ENCODE measurements around the gene EPG5. TPM values are rescaled to one million over a fixed set of nuclear protein-coding genes. Genes with fewer than 3 reads are reported as not detected.
"Not testable (repeated sequence)": the region's sequence is repeated elsewhere in the genome, so short reads cannot be mapped to it uniquely, and the experiment has no call there.

EPG5 gene
- total RNA-seq, 4 donors from 2014 or later: 24.3 to 42.2 (median 35.6) TPM

GRCh38 chr18:45830917-45831316, 136.2 kb downstream of the EPG5 start:
- TF ChIP-seq CTCF (IDR thresholded peaks at IDR 0.05): no peak
- no peak for TF ChIP-seq POLR2A (IDR thresholded peaks at IDR 0.05)
- no peak for TF ChIP-seq POLR2AphosphoS5 (IDR thresholded peaks at IDR 0.05)
- no peak for TF ChIP-seq EP300 (IDR thresholded peaks at IDR 0.05; ENCODE audit: low read depth)
- peaks cover 21% of the 10 kb centered on the region for H3K27me3 ChIP-seq
- no peaks in the 10 kb centered on the region for H3K36me3 ChIP-seq
- H3K4me3 ChIP-seq: no peak overlapping the region
- no peak overlapping the region for H3K27ac ChIP-seq
- H3K9me3 ChIP-seq: no peaks in the 10 kb centered on the region
- 43 to 86% methylated on average over 3 to 7 of the region's 7 CpGs for WGBS, 2 donors (ENCODE audit: low coverage in 1 of 2)
- in situ Hi-C loops (cut with MboI; ENCODE audit: low pct_ligation_motif_present in 1 of 4, low pct_unique_long_range_greater_than_20kb in 1 of 4, low sequenced_read_pairs in 3 of 4): no loop called here
- intact Hi-C loops (cut with DNase I; ENCODE audit: low total_unique reads): no loop called here
- DNase-seq: no peak
- H3K4me1 ChIP-seq: peaks cover 0 to 22% (median 8%) of the 10 kb centered on the region in 4 donors

- in situ Hi-C loops (cut with MboI; ENCODE audit: low pct_ligation_motif_present in 1 of 4, low pct_unique_long_range_greater_than_20kb in 1 of 4, low sequenced_read_pairs in 3 of 4) (no loop called here), intact Hi-C loops (cut with DNase I; ENCODE audit: low total_unique reads) (no loop called here)
- DNase-seq: no peak
- Histone ChIP-seq H3K27me3 (peaks cover 11% of the 10 kb centered on the region), H3K9me3 (no peaks in the 10 kb centered on the region), H3K36me3 (no peaks in the 10 kb centered on the region), H3K27ac (no peak overlapping the region), H3K4me3 (no peak overlapping the region), H3K4me1 (peaks cover 0 to 22% (median 8%) of the 10 kb centered on the region in 4 donors)
- TF ChIP-seq EP300 (IDR thresholded peaks at IDR 0.05; ENCODE audit: low read depth) (no peak), POLR2AphosphoS5 (IDR thresholded peaks at IDR 0.05) (no peak), CTCF (IDR thresholded peaks at IDR 0.05) (no peak), POLR2A (IDR thresholded peaks at IDR 0.05) (no peak)
- 81 to 90% methylated on average over 2 to 9 of the region's 9 CpGs for WGBS, 2 donors (ENCODE audit: low coverage in 1 of 2)
These were observed 137.3 kb downstream of the EPG5 start for GRCh38 chr18:45829855-45830254.

- peaks cover 0 to 22% (median 8%) of the 10 kb centered on the region in 4 donors for H3K4me1 ChIP-seq
- in situ Hi-C loops (cut with MboI; ENCODE audit: low pct_ligation_motif_present in 1 of 4, low pct_unique_long_range_greater_than_20kb in 1 of 4, low sequenced_read_pairs in 3 of 4): no loop called here
- intact Hi-C loops (cut with DNase I; ENCODE audit: low total_unique reads): no loop called here
- WGBS, 2 donors (ENCODE audit: low coverage in 1 of 2): 20 to 43% methylated on average over 1 to 8 of the region's 9 CpGs
- no peaks in the 10 kb centered on the region for H3K9me3 ChIP-seq
- H3K4me3 ChIP-seq: no peak overlapping the region
- no peak for DNase-seq
- TF ChIP-seq EP300 (IDR thresholded peaks at IDR 0.05; ENCODE audit: low read depth): no peak
- no peak for TF ChIP-seq CTCF (IDR thresholded peaks at IDR 0.05)
- TF ChIP-seq POLR2AphosphoS5 (IDR thresholded peaks at IDR 0.05): no peak
- TF ChIP-seq POLR2A (IDR thresholded peaks at IDR 0.05): no peak
- no peaks in the 10 kb centered on the region for H3K36me3 ChIP-seq
- peaks cover 10% of the 10 kb centered on the region for H3K27me3 ChIP-seq
- peak overlapping the region in 1 of 4 donors; percentile 46 for H3K27ac ChIP-seq
These were observed 138.0 kb downstream of the EPG5 start for GRCh38 chr18:45828917-45829811.

DNA sequence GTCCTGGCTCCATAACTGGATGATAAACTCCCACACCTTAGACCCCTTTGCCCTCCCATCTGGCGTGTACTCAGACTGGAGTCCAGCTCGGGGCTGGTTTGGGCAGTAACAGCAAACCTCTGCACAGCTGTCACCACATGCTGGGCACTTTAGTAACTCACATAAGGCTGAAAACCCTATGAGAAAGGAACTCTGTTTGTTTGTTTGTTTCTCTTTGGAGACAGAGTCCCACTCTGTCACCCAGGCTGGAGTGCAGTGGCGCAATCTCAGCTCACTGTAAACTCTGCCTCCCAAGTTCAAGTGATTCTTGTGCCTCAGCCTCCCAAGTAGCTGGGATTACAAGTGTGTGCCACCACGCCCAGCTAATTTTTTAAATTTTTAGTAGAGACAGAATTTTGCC, 140.4 kb downstream of the EPG5 start:
- H3K27ac ChIP-seq; H3K9me3 ChIP-seq; intact Hi-C loops (cut with DNase I; ENCODE audit: low total_unique reads); in situ Hi-C loops (cut with MboI; ENCODE audit: low pct_ligation_motif_present in 1 of 4, low pct_unique_long_range_greater_than_20kb in 1 of 4, low sequenced_read_pairs in 3 of 4); H3K36me3 ChIP-seq; H3K4me3 ChIP-seq; H3K27me3 ChIP-seq; DNase-seq: not testable (repeated sequence)
- 81% methylated on average over 4 of the region's 4 CpGs; no CpG with 5 or more reads in 1 of the 2 donors for WGBS, 2 donors (ENCODE audit: low coverage in 1 of 2)
- H3K4me1 ChIP-seq: peaks cover 0 to 22% (median 8%) of the 10 kb centered on the region in 4 donors
